ENCODE data around the gene USP4. TPM values are rescaled to one million over a fixed set of nuclear protein-coding genes. Genes with fewer than 3 reads are reported as not detected.

Gene USP4
- total RNA-seq, 1 experiment from 2014 or later, result 31.7 TPM

GRCh38 chr3:49300595-49300994 is 39.3 kb downstream of the USP4 start:
- Histone ChIP-seq H3K36me3 (ENCODE audit: control insufficient read depth in 1 of 2, insufficient read depth in 2 of 2, low read length in 2 of 2) (peaks cover 26 to 40% of the 10 kb centered on the region in 2 experiments; a peak in 3 of 4 replicates), H3K4me3 (replicated peaks in 1 of 2; ENCODE audit: low read depth in 1 of 2, low read length in 2 of 2) (no peak overlapping the region), H3K9me2 (ENCODE audit: insufficient read depth) (no peaks in the 10 kb centered on the region), H3K4me1 (ENCODE audit: control insufficient read depth in 1 of 2, insufficient read depth in 2 of 2, low read length in 2 of 2) (no peaks in the 10 kb centered on the region), H3K27ac (ENCODE audit: low read depth, low read length) (no peak overlapping the region), H3K4me2 (ENCODE audit: low read length) (no peak overlapping the region), H3K27me3 (ENCODE audit: insufficient read depth, low read length) (no peaks in the 10 kb centered on the region), H3K79me2 (ENCODE audit: insufficient read depth, low read length) (no peaks in the 10 kb centered on the region), H2AFZ (ENCODE audit: low read depth, low read length, poor library complexity, severe bottlenecking) (no peak overlapping the region), H3K9me3 (ENCODE audit: control insufficient read depth in 1 of 2, insufficient read depth in 1 of 2, low read depth in 1 of 2, low read length in 2 of 2) (no peaks in the 10 kb centered on the region), H3K9ac (ENCODE audit: low read length) (no peak overlapping the region), H4K20me1 (ENCODE audit: insufficient read depth) (no peaks in the 10 kb centered on the region)
- TF ChIP-seq SIN3A (IDR thresholded peaks at IDR 0.05; ENCODE audit: low read depth), result no peak
- TF ChIP-seq SRF (IDR thresholded peaks at IDR 0.05; ENCODE audit: low read depth), result no peak
- TF ChIP-seq, protein P1, sequence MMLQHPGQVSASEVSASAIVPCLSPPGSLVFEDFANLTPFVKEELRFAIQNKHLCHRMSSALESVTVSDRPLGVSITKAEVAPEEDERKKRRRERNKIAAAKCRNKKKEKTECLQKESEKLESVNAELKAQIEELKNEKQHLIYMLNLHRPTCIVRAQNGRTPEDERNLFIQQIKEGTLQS (IDR thresholded peaks at IDR 0.05), result no peak
- no peak for TF ChIP-seq YY1 (IDR thresholded peaks at IDR 0.05; ENCODE audit: extremely low read depth, insufficient replicate concordance, low read depth, low read length)
- no peak for TF ChIP-seq REST (IDR thresholded peaks at IDR 0.05; ENCODE audit: low read depth)
- TF ChIP-seq SP1 (IDR thresholded peaks at IDR 0.05; ENCODE audit: low read depth), result no peak
- BruUV-seq (replicated peaks), result no TSS peak
- RAD21 ChIA-PET (ENCODE audit: low non-redundant PET in 1 of 2, low total read pairs in 2 of 2, uncharacterized antibody in 2 of 2, unreplicated experiment in 2 of 2), result no interaction called here
- CTCF ChIA-PET, result no interaction called here
- POLR2A ChIA-PET, result no interaction called here
- intact Hi-C loops (cut with micrococcal nuclease), result no loop called here
- no peak for ATAC-seq
- DNase-seq (ENCODE audit: low read depth, low spot score), result no peak

DNA sequence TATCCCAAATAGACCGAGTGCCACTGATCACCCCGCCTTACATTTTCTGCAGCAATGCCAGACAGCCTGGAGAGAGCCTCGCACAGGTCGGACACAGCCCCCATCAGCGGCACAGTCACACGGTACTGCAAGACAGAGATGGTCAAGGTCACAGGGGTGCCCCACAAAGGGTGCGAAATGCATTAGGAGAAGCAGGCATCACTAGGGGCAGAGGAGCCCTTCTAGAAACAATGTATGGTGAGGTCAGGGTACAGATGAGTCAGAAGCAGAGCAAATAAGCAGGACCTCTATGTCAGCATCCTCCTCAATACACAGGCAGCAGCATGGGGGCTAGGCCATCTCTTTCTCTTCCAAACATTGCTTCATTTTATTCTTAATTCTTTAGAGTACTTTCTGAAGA is 41.3 kb downstream of the USP4 start:
- H3K4me2 ChIP-seq (ENCODE audit: low read length), result no peak overlapping the region
- CTCF ChIA-PET, result no interaction called here
- H3K27ac ChIP-seq (ENCODE audit: low read depth, low read length), result no peak overlapping the region
- BruUV-seq (replicated peaks), result no TSS peak
- POLR2A ChIA-PET, result no interaction called here
- RAD21 ChIA-PET (ENCODE audit: low non-redundant PET in 1 of 2, low total read pairs in 2 of 2, uncharacterized antibody in 2 of 2, unreplicated experiment in 2 of 2), result no interaction called here
- no peaks in the 10 kb centered on the region for H4K20me1 ChIP-seq (ENCODE audit: insufficient read depth)
- H3K9ac ChIP-seq (ENCODE audit: low read length), result no peak overlapping the region
- H3K27me3 ChIP-seq (ENCODE audit: insufficient read depth, low read length), result no peaks in the 10 kb centered on the region
- peaks cover 28 to 46% of the 10 kb centered on the region in 2 experiments; a peak in 3 of 4 replicates for H3K36me3 ChIP-seq (ENCODE audit: control insufficient read depth in 1 of 2, insufficient read depth in 2 of 2, low read length in 2 of 2)
- H3K4me1 ChIP-seq (ENCODE audit: control insufficient read depth in 1 of 2, insufficient read depth in 2 of 2, low read length in 2 of 2), result no peaks in the 10 kb centered on the region
- no peak overlapping the region for H3K4me3 ChIP-seq (replicated peaks in 1 of 2; ENCODE audit: low read depth in 1 of 2, low read length in 2 of 2)
- H3K9me2 ChIP-seq (ENCODE audit: insufficient read depth), result no peaks in the 10 kb centered on the region
- ATAC-seq (no peak), DNase-seq (ENCODE audit: low read depth, low spot score) (no peak)
- intact Hi-C loops (cut with micrococcal nuclease), result no loop called here
- no peaks in the 10 kb centered on the region for H3K79me2 ChIP-seq (ENCODE audit: insufficient read depth, low read length)
- no peak for TF ChIP-seq ZBTB33 (IDR thresholded peaks at IDR 0.05; ENCODE audit: extremely low read depth, insufficient replicate concordance, low read length)
- no peak for TF ChIP-seq SRF (IDR thresholded peaks at IDR 0.05; ENCODE audit: low read depth)
- no peak for TF ChIP-seq REST (IDR thresholded peaks at IDR 0.05; ENCODE audit: low read depth)
- no peaks in the 10 kb centered on the region for H3K9me3 ChIP-seq (ENCODE audit: control insufficient read depth in 1 of 2, insufficient read depth in 1 of 2, low read depth in 1 of 2, low read length in 2 of 2)
- H2AFZ ChIP-seq (ENCODE audit: low read depth, low read length, poor library complexity, severe bottlenecking), result no peak overlapping the region
